ENCODE results near the gene CCDC191. TPM values are rescaled to one million over a fixed set of nuclear protein-coding genes. Genes with fewer than 3 reads are reported as not detected.

CCDC191 gene
- polyA plus RNA-seq (2011; rRNA removed) (1.7 and 2.3 TPM in 2 replicates), polyA minus RNA-seq (2011; rRNA and poly(A)+ RNA removed) (0.55 and 1.00 TPM in 2 replicates)

DNA sequence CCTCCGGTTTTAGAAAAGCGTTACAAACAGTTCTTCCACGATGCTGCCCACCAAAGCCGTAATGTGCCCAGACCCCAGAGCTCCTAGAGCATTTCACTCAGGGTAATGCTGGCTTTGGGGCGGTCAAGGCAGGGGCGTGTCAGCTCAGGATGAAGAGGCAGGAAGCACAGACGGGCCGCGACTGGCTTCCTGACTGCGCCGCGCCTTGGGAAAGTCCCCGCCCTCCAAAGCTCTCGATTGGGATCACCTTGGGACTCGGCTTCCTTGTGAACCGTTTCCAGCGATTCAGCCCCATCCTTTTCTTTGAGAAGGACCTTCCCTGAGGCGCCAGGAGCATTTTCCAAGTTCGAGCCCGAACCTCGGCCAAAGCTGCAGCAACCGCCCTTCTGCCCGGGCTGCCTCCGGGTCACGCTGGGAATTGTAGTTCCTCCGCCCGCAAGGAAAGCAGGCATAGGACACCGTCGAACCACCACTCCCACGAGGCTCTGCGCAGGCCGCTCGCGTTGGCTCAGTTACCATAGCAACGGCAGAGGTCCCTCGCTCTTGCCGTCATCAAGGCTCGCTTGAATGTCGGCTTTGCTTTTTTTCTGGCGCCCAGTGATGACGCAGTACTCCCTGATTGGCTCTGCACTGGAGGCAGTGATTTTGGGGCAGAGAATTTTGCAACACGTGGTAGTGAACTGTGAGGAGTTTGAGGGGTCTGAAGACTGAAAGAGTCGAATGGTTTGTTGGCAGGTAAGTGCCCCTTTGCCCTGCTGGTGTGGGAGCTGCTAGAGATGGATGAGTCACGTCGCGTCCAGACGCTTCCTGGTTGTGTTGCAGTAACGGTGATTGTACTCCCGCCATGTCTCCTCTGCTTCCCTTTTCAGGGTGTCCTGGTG lies at the start of gene CCDC191, which contains the start of gene QTRT2:
CCDC191 (minus strand) TSS at position 397 of the 881 bp plus-strand sequence; CDS start at position 337, 60 bp downstream.
QTRT2 (plus strand) TSS at position 608 of the 881 bp plus-strand sequence. CDS start 8,521 bp downstream, outside the sequence.
- DNase-seq (ENCODE audit: low read depth, low spot score): peak; percentile 98
- TF ChIP-seq, protein P1, sequence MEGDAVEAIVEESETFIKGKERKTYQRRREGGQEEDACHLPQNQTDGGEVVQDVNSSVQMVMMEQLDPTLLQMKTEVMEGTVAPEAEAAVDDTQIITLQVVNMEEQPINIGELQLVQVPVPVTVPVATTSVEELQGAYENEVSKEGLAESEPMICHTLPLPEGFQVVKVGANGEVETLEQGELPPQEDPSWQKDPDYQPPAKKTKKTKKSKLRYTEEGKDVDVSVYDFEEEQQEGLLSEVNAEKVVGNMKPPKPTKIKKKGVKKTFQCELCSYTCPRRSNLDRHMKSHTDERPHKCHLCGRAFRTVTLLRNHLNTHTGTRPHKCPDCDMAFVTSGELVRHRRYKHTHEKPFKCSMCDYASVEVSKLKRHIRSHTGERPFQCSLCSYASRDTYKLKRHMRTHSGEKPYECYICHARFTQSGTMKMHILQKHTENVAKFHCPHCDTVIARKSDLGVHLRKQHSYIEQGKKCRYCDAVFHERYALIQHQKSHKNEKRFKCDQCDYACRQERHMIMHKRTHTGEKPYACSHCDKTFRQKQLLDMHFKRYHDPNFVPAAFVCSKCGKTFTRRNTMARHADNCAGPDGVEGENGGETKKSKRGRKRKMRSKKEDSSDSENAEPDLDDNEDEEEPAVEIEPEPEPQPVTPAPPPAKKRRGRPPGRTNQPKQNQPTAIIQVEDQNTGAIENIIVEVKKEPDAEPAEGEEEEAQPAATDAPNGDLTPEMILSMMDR (IDR thresholded peaks at IDR 0.05; ENCODE audit: low read depth, low read length): no peak
- Histone ChIP-seq H3K27ac (ENCODE audit: low read depth, low read length) (no peak within 1 kb of the TSS), H3K27me3 (ENCODE audit: control insufficient read depth, insufficient read depth, low read length) (no peaks in the 10 kb centered on the region), H3K9me3 (ENCODE audit: control insufficient read depth, insufficient read depth, low read length) (no peaks in the 10 kb centered on the region), H3K4me3 (ENCODE audit: low read depth, low read length) (peak within 1 kb of the TSS; percentile 95)
- POLR2A ChIA-PET: no interaction called here
- CTCF ChIA-PET: interaction anchor here (0.7 to 1.9 kb wide), 2 partner anchors 211 to 217 kb away, joined by 3 to 9 read pairs; partner anchors contain the start of gene GRAMD1C

DNA sequence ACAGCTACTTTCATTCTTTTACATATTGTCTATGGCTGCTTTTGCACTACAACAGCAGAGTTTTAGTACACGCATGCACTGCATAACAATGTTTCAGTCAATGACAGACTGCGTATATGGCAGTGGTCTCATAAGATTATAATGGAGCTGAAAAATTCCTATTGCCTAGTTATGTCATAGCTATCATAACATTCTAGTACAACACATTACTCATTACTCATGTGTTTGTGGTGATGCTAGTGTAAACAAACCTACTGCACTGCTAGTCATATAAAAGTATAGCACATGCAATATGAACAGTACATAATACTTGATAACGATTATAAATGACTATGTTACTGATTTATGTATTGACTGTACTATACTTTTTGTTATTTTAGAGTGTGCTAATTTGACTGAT lies 48.1 kb upstream of the CCDC191 start:
- DNase-seq (ENCODE audit: low read depth, low spot score): no peak
- H3K27me3 ChIP-seq (ENCODE audit: control insufficient read depth, insufficient read depth, low read length): no peaks in the 10 kb centered on the region
- ChIA-PET CTCF (interaction anchor here (0.6 to 0.9 kb wide), 2 partner anchors 46 to 266 kb away, joined by 3 to 9 read pairs; partner anchors contain the start of gene GRAMD1C), POLR2A (no interaction called here)
- H3K4me3 ChIP-seq (ENCODE audit: low read depth, low read length): no peak overlapping the region
- no peaks in the 10 kb centered on the region; the same call in 1 of the 2 replicates for H3K9me3 ChIP-seq (ENCODE audit: control insufficient read depth, insufficient read depth, low read length)
- no peak overlapping the region for H3K27ac ChIP-seq (ENCODE audit: low read depth, low read length)
- TF ChIP-seq, protein P1 (IDR thresholded peaks at IDR 0.05; ENCODE audit: low read depth, low read length): no peak

GRCh38 chr3:114103858-114104257 lies 47.5 kb upstream of the CCDC191 start:
- POLR2A ChIA-PET: no interaction called here
- TF ChIP-seq, protein P1 (IDR thresholded peaks at IDR 0.05; ENCODE audit: low read depth, low read length): no peak
- no peak overlapping the region for H3K4me3 ChIP-seq (ENCODE audit: low read depth, low read length)
- no peaks in the 10 kb centered on the region; the same call in 1 of the 2 replicates for H3K9me3 ChIP-seq (ENCODE audit: control insufficient read depth, insufficient read depth, low read length)
- H3K27ac ChIP-seq (ENCODE audit: low read depth, low read length): no peak overlapping the region
- no peak for DNase-seq (ENCODE audit: low read depth, low spot score)
- CTCF ChIA-PET: interaction anchor here (0.6 kb wide), 1 partner anchor 46 kb away, joined by 9 read pairs; no protein-coding TSS in a partner anchor
- H3K27me3 ChIP-seq (ENCODE audit: control insufficient read depth, insufficient read depth, low read length): no peaks in the 10 kb centered on the region

- Histone ChIP-seq H3K27me3 (ENCODE audit: control insufficient read depth, insufficient read depth, low read length) (no peaks in the 10 kb centered on the region), H3K9me3 (ENCODE audit: control insufficient read depth, insufficient read depth, low read length) (no peaks in the 10 kb centered on the region; the same call in 1 of the 2 replicates), H3K4me3 (ENCODE audit: low read depth, low read length) (no peak overlapping the region), H3K27ac (ENCODE audit: low read depth, low read length) (no peak overlapping the region)
- ChIA-PET CTCF (no interaction called here), POLR2A (no interaction called here)
- DNase-seq (ENCODE audit: low read depth, low spot score): no peak
- TF ChIP-seq, protein P1 (IDR thresholded peaks at IDR 0.05; ENCODE audit: low read depth, low read length): no peak
Observed at GRCh38 chr3:114103181-114103580, 46.9 kb upstream of the CCDC191 start.

Measured in AG04450 (cell line).